Lung (tissue), 12 donors: Measurements from ENCODE around the gene PSMA5. TPM values are rescaled to one million over a fixed set of nuclear protein-coding genes. Genes with fewer than 3 reads are reported as not detected.
"Not testable (repeated sequence)": the region's sequence is repeated elsewhere in the genome, so short reads cannot be mapped to it uniquely, and the experiment has no call there.

Experiments used
- ATAC-seq: fragments of 200-7000 bp; cut with Tn5 transposase; one replicate; pipeline ENCODE4 v1.9.1; 2020; ENCODE audit warnings: moderate number of reproducible peaks; ENCODE audit not compliant: insufficient read depth, low FRiP score
- DNase-seq, 3 donors: peaks; one replicate each; pipeline ENCODE4 v3.0.0-alpha.2; 2013 to 2017
- H3K27ac ChIP-seq, 2 donors: one replicate each; pipeline ENCODE4 v1.5.1; 2013; ENCODE audit warnings: mild to moderate bottlenecking in 2 of 2, moderate library complexity in 2 of 2, control low read depth in 1 of 2, inconsistent platforms in 1 of 2, low read depth in 1 of 2, low read length in 1 of 2
- H3K27me3 ChIP-seq, 3 donors: one replicate each; pipeline ENCODE4 v1.5.1; 2013; ENCODE audit warnings: low read length in 2 of 3; ENCODE audit not compliant: control insufficient read depth in 3 of 3, insufficient read depth in 3 of 3
- H3K36me3 ChIP-seq, 4 donors: one replicate each; pipeline ENCODE4 v1.5.1; 2013; ENCODE audit warnings: low read length in 4 of 4, mild to moderate bottlenecking in 1 of 4, moderate library complexity in 1 of 4; ENCODE audit not compliant: control insufficient read depth in 4 of 4, insufficient read depth in 4 of 4
- H3K4me1 ChIP-seq, 5 donors: one replicate each; pipeline ENCODE4 v1.5.1; 2013; ENCODE audit warnings: low read length in 5 of 5, mild to moderate bottlenecking in 2 of 5, moderate library complexity in 1 of 5; ENCODE audit not compliant: control insufficient read depth in 5 of 5, insufficient read depth in 5 of 5
- H3K4me3 ChIP-seq: one replicate; pipeline ENCODE4 v1.5.1; 2013; ENCODE audit warnings: mild to moderate bottlenecking, control low read depth, moderate library complexity
- H3K9ac ChIP-seq, 2 donors: one replicate each; pipeline ENCODE4 v1.5.1; 2013; ENCODE audit warnings: low read length in 2 of 2, control low read depth in 1 of 2; ENCODE audit not compliant: insufficient read depth in 1 of 2
- H3K9me3 ChIP-seq, 4 donors: one replicate each; pipeline ENCODE4 v1.5.1; 2013; ENCODE audit warnings: low read length in 3 of 4, mild to moderate bottlenecking in 1 of 4, moderate library complexity in 1 of 4; ENCODE audit not compliant: control insufficient read depth in 4 of 4, insufficient read depth in 3 of 4
- CTCF ChIP-seq: IDR thresholded peaks from 2 replicates; pipeline ENCODE4 v1.5.1; 2012; ENCODE audit warnings: mild to moderate bottlenecking; ENCODE audit errors: control extremely low read depth, extremely low read depth
- WGBS, 2 donors: extraction: QIAGEN DNeasy Blood & Tissue Kit; methylation state at CpG; one replicate each; pipeline ENCODE4 v1.1.7; 2013; 5-methylcytosine and 5-hydroxymethylcytosine counted together
- polyA plus RNA-seq, 2 donors: library from polyadenylated mRNA; stranded (reverse); fragments of 200-250 nt; gene quantifications; one replicate each; pipeline ENCODE4 v1.2.1, GENCODE V29; 2013
- total RNA-seq, 2 donors: library from RNA; depleted of rRNA in 1 of 2; stranded (reverse); fragments of >200 nt in 1 of 2; gene quantifications; one replicate each; pipeline ENCODE4 v1.2.1, GENCODE V29; 2014 to 2021
- donor health status: control.
- donor health status: control.
- donor health status: Bipolar disorder and iron deficiency.
- donor health status: healthy.
- donor health status: DM: yes; HTN: yes; CAD: no.

The PSMA5 gene
- total and polyA plus RNA-seq, 4 donors: 33.8 to 93.0 (median 71.8) TPM

- TF ChIP-seq CTCF: no peak
- no peak for ATAC-seq
- peak overlapping the region; percentile 92 for H3K4me3 ChIP-seq
- peak in 2 of 3 donors; percentile 6 to 22 for DNase-seq
- no peaks in the 10 kb centered on the region for H3K27me3 ChIP-seq
- 1 to 4% methylated on average over 45 to 46 of the region's 46 CpGs for WGBS, 2 donors
- H3K9ac ChIP-seq: peak overlapping the region in 1 of 2 donors; percentile 23
- peaks cover 6 to 55% (median 14%) of the 10 kb centered on the region in 5 donors for H3K4me1 ChIP-seq
- H3K36me3 ChIP-seq: peaks cover 0 to 10% (median 2%) of the 10 kb centered on the region in 4 donors
- H3K27ac ChIP-seq: peak overlapping the region; percentile 71 to 92
- no peaks in the 10 kb centered on the region for H3K9me3 ChIP-seq
These were observed 29.2 kb downstream of the PSMA5 start for GRCh38 chr1:109396871-109397580.

GRCh38 chr1:109396513-109396839, 29.8 kb downstream of the PSMA5 start:
- no peaks in the 10 kb centered on the region for H3K27me3 ChIP-seq
- peak overlapping the region in 1 of 2 donors; percentile 23 for H3K9ac ChIP-seq
- H3K36me3 ChIP-seq: peaks cover 0 to 7% (median under 1%) of the 10 kb centered on the region in 4 donors
- peaks cover 6 to 60% (median 16%) of the 10 kb centered on the region in 5 donors for H3K4me1 ChIP-seq
- H3K27ac ChIP-seq: peak overlapping the region; percentile 71 to 92
- no peak for TF ChIP-seq CTCF
- ATAC-seq (no peak), DNase-seq (no peak)
- H3K9me3 ChIP-seq: no peaks in the 10 kb centered on the region
- 13 to 16% methylated on average over 2 of the region's 2 CpGs for WGBS, 2 donors
- H3K4me3 ChIP-seq: peak overlapping the region; percentile 19

GRCh38 chr1:109395602-109396512, 30.4 kb downstream of the PSMA5 start:
- Histone ChIP-seq H3K4me1 (peaks cover 6 to 67% (median 16%) of the 10 kb centered on the region in 5 donors), H3K9ac (peak overlapping the region in 1 of 2 donors; percentile 23), H3K36me3 (peaks cover 0 to 1% (median 0%) of the 10 kb centered on the region in 4 donors), H3K4me3 (peak overlapping the region; percentile 19), H3K27ac (peak overlapping the region; percentile 83 to 90), H3K27me3 (no peaks in the 10 kb centered on the region), H3K9me3 (no peaks in the 10 kb centered on the region)
- ATAC-seq (no peak), DNase-seq (peak in 2 of 3 donors; percentile 25 to 35)
- no peak for TF ChIP-seq CTCF
- WGBS, 2 donors: 38 to 40% methylated on average over 5 of the region's 5 CpGs

- WGBS, 2 donors: 62 to 74% methylated on average over 8 of the region's 8 CpGs
- not testable (repeated sequence) for DNase-seq, H3K27me3 ChIP-seq, H3K9ac ChIP-seq, ATAC-seq, H3K4me3 ChIP-seq, H3K9me3 ChIP-seq, H3K36me3 ChIP-seq
- Histone ChIP-seq H3K27ac (peak overlapping the region; percentile 53 to 83), H3K4me1 (peaks cover 6 to 73% (median 23%) of the 10 kb centered on the region in 5 donors)
These were observed 31.0 kb downstream of the PSMA5 start for GRCh38 chr1:109395282-109395599.
